Measurements from ENCODE around the gene PLXNA2.

The PLXNA2 gene

GRCh38 chr1:208112401-208112800 is 131.8 kb downstream of the PLXNA2 start:
- no peak for DNase-seq
- Histone ChIP-seq H3K36me3 (no peaks in the 10 kb centered on the region; the same call in 1 of the 2 replicates), H3K4me3 (ENCODE audit: low read depth, low read length) (no peak overlapping the region), H3K9me3 (no peaks in the 10 kb centered on the region), H3K4me1 (peaks cover 1% of the 10 kb centered on the region), H3K27me3 (no peaks in the 10 kb centered on the region)
- TF ChIP-seq, protein P1, sequence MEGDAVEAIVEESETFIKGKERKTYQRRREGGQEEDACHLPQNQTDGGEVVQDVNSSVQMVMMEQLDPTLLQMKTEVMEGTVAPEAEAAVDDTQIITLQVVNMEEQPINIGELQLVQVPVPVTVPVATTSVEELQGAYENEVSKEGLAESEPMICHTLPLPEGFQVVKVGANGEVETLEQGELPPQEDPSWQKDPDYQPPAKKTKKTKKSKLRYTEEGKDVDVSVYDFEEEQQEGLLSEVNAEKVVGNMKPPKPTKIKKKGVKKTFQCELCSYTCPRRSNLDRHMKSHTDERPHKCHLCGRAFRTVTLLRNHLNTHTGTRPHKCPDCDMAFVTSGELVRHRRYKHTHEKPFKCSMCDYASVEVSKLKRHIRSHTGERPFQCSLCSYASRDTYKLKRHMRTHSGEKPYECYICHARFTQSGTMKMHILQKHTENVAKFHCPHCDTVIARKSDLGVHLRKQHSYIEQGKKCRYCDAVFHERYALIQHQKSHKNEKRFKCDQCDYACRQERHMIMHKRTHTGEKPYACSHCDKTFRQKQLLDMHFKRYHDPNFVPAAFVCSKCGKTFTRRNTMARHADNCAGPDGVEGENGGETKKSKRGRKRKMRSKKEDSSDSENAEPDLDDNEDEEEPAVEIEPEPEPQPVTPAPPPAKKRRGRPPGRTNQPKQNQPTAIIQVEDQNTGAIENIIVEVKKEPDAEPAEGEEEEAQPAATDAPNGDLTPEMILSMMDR (IDR thresholded peaks at IDR 0.05; ENCODE audit: low read depth, low read length): peak; percentile 5; the same call in 1 of the 2 replicates

DNA sequence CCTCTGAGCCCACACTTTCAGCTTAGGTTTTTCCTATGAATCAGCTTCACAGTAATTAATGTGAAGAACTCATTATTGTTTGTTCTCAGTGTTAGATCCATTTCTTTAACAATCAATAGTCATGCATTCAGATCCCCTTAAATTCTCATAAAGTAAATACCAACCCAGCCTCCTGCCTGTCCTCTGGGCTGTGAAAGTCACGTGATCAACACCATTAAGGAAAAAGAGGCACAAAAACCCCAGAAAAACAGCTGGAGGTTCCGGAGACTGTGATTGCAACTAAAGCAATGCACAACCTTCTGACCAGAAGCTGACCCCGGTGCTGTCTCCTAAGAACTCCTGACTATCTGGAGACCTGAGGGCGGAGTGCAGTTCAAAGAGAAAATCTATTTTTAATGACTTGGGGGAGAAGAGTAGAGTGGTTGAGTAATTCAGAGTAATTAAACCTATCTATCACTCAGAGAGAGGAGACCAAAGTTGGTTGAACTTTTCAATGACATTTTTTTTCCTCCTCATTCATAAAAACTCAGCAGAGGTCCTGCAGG is 132.5 kb downstream of the PLXNA2 start:
- Histone ChIP-seq H3K9me3 (no peaks in the 10 kb centered on the region), H3K27me3 (no peaks in the 10 kb centered on the region), H3K36me3 (no peaks in the 10 kb centered on the region; the same call in 1 of the 2 replicates), H3K4me1 (no peaks in the 10 kb centered on the region), H3K4me3 (ENCODE audit: low read depth, low read length) (no peak overlapping the region)
- TF ChIP-seq, protein P1 (IDR thresholded peaks at IDR 0.05; ENCODE audit: low read depth, low read length): no peak
- DNase-seq: no peak

DNA sequence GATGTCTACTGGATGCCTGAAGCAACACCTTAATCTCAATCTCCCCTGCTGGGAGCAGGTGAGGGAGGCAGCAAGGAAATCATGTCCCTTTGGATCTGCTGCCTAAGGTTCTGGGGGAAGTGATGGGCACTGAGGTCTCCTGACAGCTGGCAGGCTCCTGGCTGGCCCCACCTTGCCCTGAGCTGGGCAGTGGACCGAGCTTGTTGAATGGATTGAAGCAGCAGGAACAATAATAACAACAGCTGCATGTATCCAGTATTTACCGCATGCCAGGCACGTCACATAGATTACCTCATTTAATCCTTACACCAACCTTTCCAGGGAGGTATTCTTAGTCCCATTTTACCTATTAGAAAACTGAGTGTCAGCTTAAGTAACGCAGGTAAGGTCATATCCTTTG is 133.9 kb downstream of the PLXNA2 start:
- H3K4me1 ChIP-seq: no peaks in the 10 kb centered on the region
- H3K27me3 ChIP-seq: no peaks in the 10 kb centered on the region
- TF ChIP-seq, protein P1 (IDR thresholded peaks at IDR 0.05; ENCODE audit: low read depth, low read length): no peak
- H3K9me3 ChIP-seq: no peaks in the 10 kb centered on the region
- DNase-seq: no peak
- no peak overlapping the region for H3K4me3 ChIP-seq (ENCODE audit: low read depth, low read length)
- no peaks in the 10 kb centered on the region; the same call in 1 of the 2 replicates for H3K36me3 ChIP-seq

- DNase-seq: no peak
- Histone ChIP-seq H3K4me3 (ENCODE audit: low read depth, low read length) (no peak overlapping the region), H3K27me3 (no peaks in the 10 kb centered on the region), H3K9me3 (no peaks in the 10 kb centered on the region), H3K36me3 (no peaks in the 10 kb centered on the region; the same call in 1 of the 2 replicates), H3K4me1 (no peaks in the 10 kb centered on the region)
- TF ChIP-seq, protein P1 (IDR thresholded peaks at IDR 0.05; ENCODE audit: low read depth, low read length): no peak
These were observed 135.4 kb downstream of the PLXNA2 start for GRCh38 chr1:208108646-208109330.

GRCh38 chr1:208108213-208108608 is 136.0 kb downstream of the PLXNA2 start:
- TF ChIP-seq, protein P1 (IDR thresholded peaks at IDR 0.05; ENCODE audit: low read depth, low read length): no peak
- peaks cover 2% of the 10 kb centered on the region for H3K36me3 ChIP-seq
- no peaks in the 10 kb centered on the region; the same call in 1 of the 2 replicates for H3K4me1 ChIP-seq
- H3K27me3 ChIP-seq: no peaks in the 10 kb centered on the region
- no peak overlapping the region for H3K4me3 ChIP-seq (ENCODE audit: low read depth, low read length)
- H3K9me3 ChIP-seq: no peaks in the 10 kb centered on the region
- no peak for DNase-seq

Data from BE2C (cell line).